Peyer's patch (tissue), 4 donors: ENCODE results near the gene VWA1. TPM values are rescaled to one million over a fixed set of nuclear protein-coding genes. Genes with fewer than 3 reads are reported as not detected.
"Not testable (repeated sequence)": the region's sequence is repeated elsewhere in the genome, so short reads cannot be mapped to it uniquely, and the experiment has no call there.

Experiments
- DNase-seq, 3 donors: peaks; one replicate each; pipeline ENCODE4 v3.0.0-alpha.2; 2017 to 2019
- H3K27ac ChIP-seq, 4 donors: fragments of 200-600 bp; sonication (generic); one replicate each; pipeline ENCODE4 v1.5.1; 2016 to 2019
- H3K27me3 ChIP-seq, 2 donors: fragments of 200-600 bp; sonication (generic); one replicate each; pipeline ENCODE4 v1.5.1; 2019
- H3K36me3 ChIP-seq, 3 donors: fragments of 200-600 bp; sonication (generic); one replicate each; pipeline ENCODE4 v1.5.1; 2016 to 2019
- H3K4me1 ChIP-seq, 4 donors: fragments of 200-600 bp; sonication (generic); one replicate each; pipeline ENCODE4 v1.5.1; 2016 to 2019
- H3K4me3 ChIP-seq, 4 donors: fragments of 200-600 bp; sonication (generic); 1 replicate in 3 of 4; 2 replicates in 1 of 4; pipeline ENCODE4 v1.5.1; 2016 to 2019; ENCODE audit warnings: mild to moderate bottlenecking in 1 of 4
- H3K9me3 ChIP-seq, 4 donors: fragments of 200-600 bp; sonication (generic); one replicate each; pipeline ENCODE4 v1.5.1; 2016 to 2019; ENCODE audit warnings: mild to moderate bottlenecking in 1 of 4
- CTCF ChIP-seq, 6 experiments: fragments of 450-650 bp in 4 of 6; fragments of 200-600 bp in 2 of 6; sonication (generic) in 1 of 6; IDR thresholded peaks; one replicate each; pipeline ENCODE4 v1.5.1; 2017 to 2019; ENCODE audit warnings: antibody characterized with exemption in 6 of 6, mild to moderate bottlenecking in 3 of 6, moderate library complexity in 1 of 6
- POLR2A ChIP-seq, 2 donors: fragments of 450-650 bp; IDR thresholded peaks; one replicate each; pipeline ENCODE4 v1.5.1; 2017; ENCODE audit warnings: antibody characterized with exemption in 2 of 2, mild to moderate bottlenecking in 2 of 2, moderate library complexity in 2 of 2
- total RNA-seq, 4 donors: library from RNA; depleted of rRNA; stranded (reverse); fragments of >200 nt; gene quantifications; one replicate each; pipeline ENCODE4 v1.1.0, GENCODE V29; 2016

The VWA1 gene
- total RNA-seq, 4 donors from 2014 or later, result 3.2 to 14.0 (median 6.7) TPM

DNA sequence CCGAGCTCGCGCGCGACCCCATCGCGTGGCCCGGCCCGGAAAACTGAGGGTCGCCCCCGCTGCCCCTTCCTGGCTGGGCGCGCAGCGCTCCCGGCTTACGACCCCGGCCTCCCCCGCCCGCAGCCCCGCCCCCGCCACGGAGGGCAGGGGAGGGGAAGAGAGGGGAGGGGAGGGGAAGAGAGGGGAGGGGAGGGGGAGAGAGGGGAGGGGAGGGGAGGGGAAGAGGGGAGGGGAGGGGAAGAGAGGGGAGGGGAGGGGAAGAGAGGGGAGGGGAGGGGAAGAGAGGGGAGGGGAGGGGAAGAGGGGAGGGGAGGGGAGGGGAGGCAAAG lies 7.7 kb upstream of the VWA1 start:
- H3K4me1 ChIP-seq, result peaks cover 0 to 33% (median 5%) of the 10 kb centered on the region in 4 donors

GRCh38 chr1:1428174-1428573 lies 7.3 kb upstream of the VWA1 start:
- H3K27me3 ChIP-seq, result no peaks in the 10 kb centered on the region
- no peaks in the 10 kb centered on the region for H3K36me3 ChIP-seq
- no peak overlapping the region for H3K4me3 ChIP-seq
- peak overlapping the region in 1 of 4 donors; percentile 91 for H3K27ac ChIP-seq
- no peak for DNase-seq
- no peaks in the 10 kb centered on the region for H3K9me3 ChIP-seq
- no peak for TF ChIP-seq POLR2A (IDR thresholded peaks at IDR 0.05)
- peaks cover 0 to 36% (median 5%) of the 10 kb centered on the region in 4 donors for H3K4me1 ChIP-seq

More for the DNA sequence above, 7.7 kb upstream of the VWA1 start:
- no peaks in the 10 kb centered on the region for H3K36me3 ChIP-seq
- no peak for DNase-seq
- TF ChIP-seq POLR2A (IDR thresholded peaks at IDR 0.05) (no peak), CTCF (IDR thresholded peaks at IDR 0.05) (no peak)
- H3K9me3 ChIP-seq, result no peaks in the 10 kb centered on the region
- H3K4me3 ChIP-seq, result peak overlapping the region; percentile 10 to 55 (median 46)
- H3K27ac ChIP-seq, result peak overlapping the region in 2 of 4 donors; percentile 39 to 49
- H3K27me3 ChIP-seq, result no peaks in the 10 kb centered on the region

GRCh38 chr1:1428967-1429366 lies 6.5 kb upstream of the VWA1 start:
- not testable (repeated sequence) for H3K36me3 ChIP-seq, H3K9me3 ChIP-seq, H3K4me3 ChIP-seq, DNase-seq, H3K27me3 ChIP-seq
- H3K27ac ChIP-seq, result peak overlapping the region in 1 of 4 donors; percentile 91
- H3K4me1 ChIP-seq, result peaks cover 6 to 44% (median 10%) of the 10 kb centered on the region in 4 donors

DNA sequence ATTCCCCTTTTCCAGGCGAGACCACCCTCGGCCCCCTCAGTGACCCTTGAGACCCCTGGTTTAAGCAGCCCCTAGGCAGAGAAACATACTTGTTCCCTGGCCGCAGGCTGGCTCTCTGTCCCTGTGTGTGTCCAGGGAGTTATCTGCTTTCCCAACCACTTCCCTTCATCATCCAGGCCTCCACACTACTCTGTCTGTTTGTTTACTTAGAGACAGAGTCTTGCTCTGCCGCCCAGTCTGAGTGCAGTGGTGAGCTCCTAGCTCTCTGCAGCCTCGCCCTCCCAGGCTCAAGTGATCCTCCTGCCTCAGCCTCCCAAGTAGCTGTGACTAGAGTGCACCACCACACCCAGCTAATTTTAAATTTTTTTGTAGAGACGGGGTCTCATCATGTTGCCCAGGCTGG lies 5.8 kb upstream of the VWA1 start:
- H3K4me1 ChIP-seq, result peaks cover 6 to 51% (median 16%) of the 10 kb centered on the region in 4 donors
- peak overlapping the region; percentile 67 to 91 (median 76) for H3K27ac ChIP-seq
- no peak for DNase-seq
- no peaks in the 10 kb centered on the region for H3K36me3 ChIP-seq
- H3K9me3 ChIP-seq, result no peaks in the 10 kb centered on the region
- no peak overlapping the region for H3K4me3 ChIP-seq
- no peak for TF ChIP-seq CTCF (IDR thresholded peaks at IDR 0.05)
- TF ChIP-seq POLR2A (IDR thresholded peaks at IDR 0.05), result no peak
- no peaks in the 10 kb centered on the region for H3K27me3 ChIP-seq

- no peaks in the 10 kb centered on the region for H3K9me3 ChIP-seq
- no peaks in the 10 kb centered on the region for H3K27me3 ChIP-seq
- TF ChIP-seq CTCF (IDR thresholded peaks at IDR 0.05) (peak in 2 of 6 experiments; percentile 3 to 21), POLR2A (IDR thresholded peaks at IDR 0.05) (no peak)
- H3K36me3 ChIP-seq, result no peaks in the 10 kb centered on the region
- no peak overlapping the region for H3K4me3 ChIP-seq
- DNase-seq, result peak in 2 of 3 donors; percentile 61 to 63
- H3K27ac ChIP-seq, result peak overlapping the region; percentile 67 to 91 (median 76)
- peaks cover 6 to 58% (median 22%) of the 10 kb centered on the region in 4 donors for H3K4me1 ChIP-seq
These were observed 5.1 kb upstream of the VWA1 start for GRCh38 chr1:1430114-1430982.

DNA sequence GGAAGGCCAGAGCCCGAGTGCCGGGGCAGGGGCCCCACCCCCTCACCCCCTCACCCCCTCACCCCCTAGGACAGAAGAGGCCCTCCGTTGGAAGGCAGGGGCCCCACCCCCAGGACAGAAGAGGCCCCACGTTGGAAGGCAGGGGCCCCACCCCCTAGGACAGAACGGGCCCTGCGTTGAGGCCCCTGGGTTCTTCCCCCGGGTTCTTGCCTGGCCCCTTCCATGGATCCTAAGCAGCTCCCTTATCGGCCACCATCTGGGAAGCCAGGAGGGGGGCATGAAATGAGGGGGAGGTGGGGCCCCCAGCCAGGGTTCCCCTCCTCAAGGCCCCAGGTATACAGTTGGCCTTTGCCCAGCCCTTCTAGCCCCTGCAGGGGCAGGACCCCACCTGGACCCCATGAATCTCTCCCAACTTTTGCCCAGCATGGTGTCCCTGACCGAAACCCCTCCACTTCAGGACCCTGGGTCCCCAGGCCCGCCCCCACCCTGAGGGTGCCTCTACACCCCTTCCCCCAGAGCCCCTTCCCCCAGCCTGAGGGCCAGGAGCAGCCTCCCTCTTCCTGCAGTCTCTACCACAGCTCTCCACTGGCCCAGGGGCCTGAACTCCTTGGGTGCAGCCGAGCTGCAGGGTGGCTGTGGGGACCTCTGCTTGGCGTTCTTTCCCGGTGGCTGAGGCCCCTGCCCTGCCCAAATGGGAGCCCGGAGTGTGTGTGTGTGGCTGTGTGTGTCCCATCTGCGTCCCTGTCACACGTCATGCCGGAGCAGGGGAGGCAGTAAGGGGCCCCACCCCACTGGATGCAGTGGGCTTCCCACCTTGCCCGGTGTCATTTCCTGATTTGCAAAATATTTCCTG lies 4.3 kb upstream of the VWA1 start:
- Histone ChIP-seq H3K27me3 (no peaks in the 10 kb centered on the region), H3K4me3 (no peak overlapping the region), H3K9me3 (peaks cover 0 to 2% (median 0%) of the 10 kb centered on the region in 4 donors), H3K36me3 (no peaks in the 10 kb centered on the region), H3K4me1 (peaks cover 9 to 65% (median 29%) of the 10 kb centered on the region in 4 donors), H3K27ac (peak overlapping the region; percentile 67 to 91 (median 76))
- DNase-seq, result no peak
- no peak for TF ChIP-seq CTCF (IDR thresholded peaks at IDR 0.05)
- no peak for TF ChIP-seq POLR2A (IDR thresholded peaks at IDR 0.05)
